Umbilical cord (tissue), 2 donors: ENCODE measurements around the gene PSME4. TPM values are rescaled to one million over a fixed set of nuclear protein-coding genes. Genes with fewer than 3 reads are reported as not detected.
"Not testable (repeated sequence)": the region's sequence is repeated elsewhere in the genome, so short reads cannot be mapped to it uniquely, and the experiment has no call there.

Experiments
- DNase-seq: peaks from one replicate; pipeline ENCODE4 v3.0.0-alpha.2; 2015; ENCODE audit warnings: low spot score
- total RNA-seq: library from RNA; depleted of rRNA; stranded (reverse); fragments of >200 nt; gene quantifications from one replicate; pipeline ENCODE4 v1.2.3, GENCODE V29; 2014; ENCODE audit warnings: low replicate concordance; ENCODE audit not compliant: insufficient read depth

Gene PSME4
- total RNA-seq, 1 donor from 2014 or later = 44.8 TPM

DNA sequence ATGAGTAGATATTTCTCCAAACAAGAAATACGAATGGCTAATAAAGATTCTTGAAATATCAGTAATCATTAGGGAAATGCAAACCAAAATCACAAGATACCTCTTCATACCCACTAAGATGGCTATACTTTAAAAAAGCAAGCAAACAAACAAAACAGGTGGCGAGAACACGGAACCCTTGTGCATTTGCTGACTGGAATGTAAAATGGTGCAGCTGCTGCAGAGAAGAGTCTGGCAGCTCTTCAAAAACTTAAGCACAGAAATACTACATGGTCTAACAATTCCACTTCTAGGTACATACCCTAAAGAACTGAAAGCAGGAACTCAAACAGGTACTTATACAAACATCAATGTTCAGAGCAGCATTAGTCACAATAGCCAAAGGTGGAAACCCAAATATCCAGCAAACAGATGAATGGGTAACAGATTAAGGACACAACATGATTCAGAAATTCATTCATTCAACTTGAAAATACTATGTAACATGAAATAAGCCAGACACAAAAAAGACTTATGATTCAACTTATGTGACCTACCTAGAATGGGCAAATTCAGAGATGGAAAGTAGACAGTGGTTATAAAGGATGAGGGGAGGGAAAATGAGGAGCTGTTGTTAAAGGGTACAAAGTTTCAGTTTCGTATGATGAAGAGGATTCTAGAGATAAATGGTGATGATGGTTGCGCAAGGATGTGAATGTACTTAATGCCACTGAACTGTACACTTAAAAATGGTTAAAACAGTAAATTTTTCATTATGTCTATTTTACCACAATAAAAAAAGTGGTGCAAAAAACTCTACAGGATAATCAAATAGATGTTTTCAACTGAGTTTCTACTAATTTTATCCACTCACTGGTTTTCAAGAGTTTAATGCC is 84.2 kb downstream of the PSME4 start:
- no peak for DNase-seq

DNA sequence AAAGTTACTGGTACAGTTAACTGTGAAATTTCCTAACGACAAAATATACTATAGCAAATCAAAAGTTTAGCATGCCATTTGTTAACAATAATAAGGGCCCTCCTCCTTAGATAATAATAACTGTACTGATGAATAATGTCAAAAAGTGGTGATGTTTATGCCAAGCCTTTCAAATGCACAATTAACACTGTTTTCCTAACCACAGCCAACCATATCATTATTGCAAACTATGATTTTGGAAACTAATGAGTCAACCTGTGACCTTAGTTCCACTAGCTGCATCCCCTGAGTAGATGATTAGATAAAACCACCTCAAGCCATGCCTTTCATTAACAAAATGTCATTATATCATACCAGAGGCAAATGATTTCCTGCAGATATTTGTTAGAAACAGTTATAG is 85.9 kb downstream of the PSME4 start:
- DNase-seq = no peak

DNA sequence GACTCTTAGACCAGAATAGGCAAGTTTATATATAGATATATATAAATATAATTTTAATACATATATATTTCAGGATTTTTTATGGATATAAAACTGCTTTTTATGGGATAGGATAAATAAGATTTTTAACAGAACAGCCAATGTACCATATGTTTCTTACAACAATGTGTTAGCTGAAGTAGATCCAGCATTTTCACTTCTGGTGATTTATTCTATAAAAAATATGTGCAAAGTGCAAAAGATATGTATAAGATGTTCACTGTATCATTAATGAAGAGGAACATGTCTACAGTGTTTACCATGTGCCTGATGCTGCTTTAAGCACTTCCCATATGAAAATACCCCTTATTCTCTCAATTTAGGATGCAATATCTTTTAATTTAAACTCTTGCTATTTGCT is 88.8 kb downstream of the PSME4 start:
- no peak for DNase-seq

DNA sequence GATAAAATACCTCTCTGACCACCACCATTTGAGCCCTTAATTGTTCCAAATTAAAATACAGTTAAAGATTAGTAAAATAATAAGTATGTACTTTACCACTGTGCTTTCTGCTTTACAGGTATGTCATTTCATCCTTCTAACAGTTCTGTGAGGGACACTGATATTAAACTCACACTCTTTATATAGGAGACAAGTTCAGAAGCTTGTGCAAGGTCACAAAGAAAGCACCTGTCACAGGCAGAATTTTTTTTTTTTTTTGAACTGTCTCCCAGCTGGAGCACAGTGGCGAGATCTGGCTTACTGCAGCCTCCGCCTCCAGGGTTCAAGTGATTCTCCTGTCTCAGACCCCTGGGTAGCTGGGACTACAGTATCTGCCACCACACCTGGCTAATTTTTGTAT is 89.4 kb downstream of the PSME4 start:
- no peak for DNase-seq

DNA sequence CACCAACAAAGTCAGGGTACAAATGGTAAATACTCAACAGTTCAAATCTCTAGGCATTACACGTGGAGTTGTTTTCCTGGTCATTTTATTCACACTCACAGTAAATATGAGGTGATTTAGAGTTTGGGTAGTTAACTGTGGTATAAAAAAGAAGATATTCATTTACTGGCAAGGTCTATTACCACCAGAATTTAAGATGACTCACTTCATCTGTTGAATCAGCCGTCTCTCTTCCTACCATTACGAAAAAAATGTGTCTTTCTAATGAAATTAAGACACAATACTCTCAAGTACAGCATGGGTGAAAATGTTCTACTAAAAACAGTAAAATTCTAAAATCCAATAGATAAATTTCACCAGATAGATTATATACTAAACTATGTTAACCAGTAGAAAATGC is 90.0 kb downstream of the PSME4 start:
- DNase-seq = no peak

DNA sequence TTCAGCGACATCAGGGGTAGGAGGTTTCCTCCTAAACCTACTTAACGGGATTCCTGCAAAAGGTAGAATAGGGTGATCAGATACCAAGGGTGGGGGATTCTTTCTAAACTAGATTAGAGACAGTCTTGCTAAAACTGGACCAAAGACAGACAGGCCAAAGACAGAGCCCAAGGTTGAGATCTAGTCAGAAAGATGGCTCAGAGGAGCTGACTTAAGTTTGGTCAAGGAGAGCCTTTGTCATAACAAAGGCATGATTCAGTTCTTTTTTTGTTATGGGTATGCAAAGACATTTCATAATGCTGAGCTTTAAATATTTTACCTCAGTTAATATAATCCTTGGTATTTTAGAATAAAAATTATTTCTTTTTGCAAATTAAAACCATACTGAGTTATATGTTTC is 93.2 kb downstream of the PSME4 start:
- DNase-seq = no peak

DNA sequence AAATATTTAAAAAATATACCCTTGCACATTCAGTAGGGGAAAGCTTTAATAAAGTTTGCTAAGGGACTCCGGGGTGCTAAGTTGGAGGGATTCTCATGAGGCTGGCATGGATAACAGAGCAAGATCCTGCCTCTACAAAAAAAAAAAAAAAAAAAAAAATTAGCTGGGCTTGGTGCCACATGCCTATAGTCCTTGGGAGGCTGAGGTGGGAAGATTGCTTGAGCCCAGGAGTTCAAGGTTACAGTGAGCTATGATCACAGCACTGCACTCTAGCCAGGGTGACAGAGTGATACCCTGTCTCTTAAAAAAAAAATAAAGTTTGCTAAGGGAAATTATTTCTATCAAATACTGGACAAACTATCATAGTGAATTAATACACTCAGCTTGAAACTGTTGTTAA is 93.7 kb downstream of the PSME4 start:
- no peak for DNase-seq

DNA sequence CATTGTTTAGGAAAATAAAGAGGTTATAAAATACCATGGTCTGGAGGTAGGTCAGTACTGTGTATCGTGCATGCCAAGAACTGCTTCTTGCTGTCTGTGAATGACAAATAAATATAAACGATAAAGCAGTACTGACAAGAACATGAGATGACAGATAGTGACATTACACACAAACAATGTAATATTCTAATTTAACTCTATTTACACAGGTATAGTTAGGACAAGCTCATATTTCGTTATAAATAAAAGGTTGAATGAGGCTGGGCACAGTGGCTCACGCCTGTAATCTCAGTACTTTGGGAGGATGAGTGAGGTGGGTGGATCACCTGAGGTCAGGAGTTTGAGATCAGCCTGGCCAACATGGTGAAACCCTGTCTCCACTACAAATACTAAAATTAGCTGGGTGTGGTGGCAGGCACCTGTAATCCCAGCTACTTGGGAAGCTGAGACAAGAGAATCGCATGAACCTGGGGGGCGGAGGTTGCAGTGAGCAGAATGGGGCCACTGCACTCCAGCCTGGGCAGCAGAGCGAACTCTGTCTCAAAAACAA is 96.3 kb downstream of the PSME4 start:
- no peak for DNase-seq

DNA sequence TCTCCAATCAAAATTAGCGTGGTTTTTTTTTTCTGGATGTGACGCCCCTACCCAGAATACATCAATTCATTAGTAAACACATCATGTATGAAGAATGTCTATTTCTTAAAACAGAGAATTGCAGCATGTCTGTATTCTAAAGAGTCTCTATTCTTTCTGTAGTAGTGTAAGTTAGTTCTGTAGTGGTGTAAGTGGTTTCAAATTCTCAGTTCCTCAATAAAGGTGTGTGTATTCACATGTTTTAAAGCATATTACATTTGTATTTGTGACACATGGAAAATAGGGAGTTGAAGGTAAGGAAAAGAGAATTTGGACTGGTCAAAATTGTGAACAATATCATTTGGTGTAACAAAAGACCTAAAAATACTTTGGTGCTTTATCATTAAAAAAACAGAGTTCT is 103.0 kb downstream of the PSME4 start:
- no peak for DNase-seq

DNA sequence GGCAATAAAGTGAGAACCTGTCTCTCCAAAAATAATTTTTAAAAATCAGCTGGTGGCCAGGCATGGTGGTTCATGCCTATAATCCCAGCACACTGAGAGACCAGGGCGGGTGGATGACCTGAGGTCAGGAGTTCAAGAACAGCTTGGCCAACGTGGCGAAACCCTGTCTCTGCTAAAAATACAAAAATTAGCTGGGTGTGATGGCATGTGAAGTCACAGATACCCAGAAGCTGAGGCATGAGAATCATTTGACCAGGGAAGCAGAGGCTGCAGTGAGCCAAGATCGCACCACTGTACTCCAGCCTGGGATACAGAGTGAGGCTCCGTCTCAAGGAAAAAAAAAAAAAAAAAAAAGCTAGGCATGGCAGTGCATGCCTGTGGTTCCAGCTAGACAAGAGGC is 103.6 kb downstream of the PSME4 start:
- DNase-seq = no peak

DNA sequence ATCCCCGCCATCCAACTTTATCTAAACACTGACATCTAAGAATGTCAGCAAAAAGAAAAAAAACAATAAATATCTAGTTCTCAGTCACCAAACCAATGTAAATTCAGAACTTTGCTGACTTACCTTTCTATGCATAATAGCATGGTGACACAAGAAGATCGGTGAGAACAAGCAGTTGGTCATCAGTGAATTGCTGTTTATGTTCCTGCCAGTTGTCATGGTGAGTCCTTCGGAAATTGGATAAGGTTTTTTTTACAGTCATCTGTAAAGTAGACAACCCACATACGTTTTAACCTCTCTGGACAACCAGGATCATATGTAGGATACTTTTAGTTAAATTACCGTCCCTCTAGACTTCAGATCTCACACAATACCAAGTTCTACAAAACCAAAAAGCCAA is 104.8 kb downstream of the PSME4 start:
- no peak for DNase-seq

DNA sequence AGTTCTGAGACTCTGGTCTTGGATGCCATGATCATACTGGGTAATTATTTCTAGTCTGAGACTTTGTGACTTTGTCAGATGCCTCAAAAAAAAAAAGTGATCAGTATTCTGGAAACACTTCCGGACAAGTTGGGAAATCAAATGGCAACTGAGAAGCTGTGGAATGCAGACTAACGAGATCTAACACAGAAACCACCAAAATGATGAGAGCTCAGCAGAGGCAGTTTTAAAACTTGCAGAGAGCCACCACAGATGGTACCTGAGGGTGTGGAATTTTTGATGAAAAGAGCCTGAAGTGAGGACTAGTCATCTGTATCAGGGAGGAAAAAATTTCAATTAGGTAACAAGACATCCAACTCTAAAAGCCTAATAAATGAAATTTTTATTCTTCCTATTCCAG is 105.5 kb downstream of the PSME4 start:
- DNase-seq = no peak

DNA sequence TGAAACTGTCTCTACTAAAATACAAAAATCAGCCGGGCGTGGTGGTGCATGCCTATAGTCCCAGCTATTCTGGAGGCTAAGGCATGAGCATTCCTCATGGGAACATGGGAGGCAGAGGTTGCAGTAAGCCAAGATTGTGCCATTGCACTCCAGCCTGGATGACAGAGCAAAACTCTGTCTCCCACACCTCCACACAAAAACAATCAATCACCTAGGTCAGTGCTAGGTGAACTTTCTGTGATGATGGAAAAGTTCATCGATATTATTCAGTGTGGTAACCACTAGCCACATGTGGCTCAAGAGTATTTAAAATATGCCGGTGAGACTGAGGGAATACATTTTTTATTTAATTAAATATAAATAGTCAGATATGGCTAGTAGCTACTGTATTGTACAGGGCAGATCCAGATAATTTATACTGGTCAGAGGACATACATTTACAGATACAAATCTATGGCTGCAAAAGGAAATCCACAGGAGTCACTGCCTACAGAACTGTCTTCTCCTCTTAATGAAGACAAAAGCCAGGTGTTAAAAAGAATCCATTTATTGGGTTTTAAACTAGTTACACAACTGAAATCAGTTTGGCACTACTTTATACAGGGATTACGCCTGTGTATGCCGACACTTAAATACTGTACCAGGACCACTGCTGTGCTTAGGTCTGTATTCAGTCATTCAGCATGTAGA is 107.1 kb downstream of the PSME4 start:
- no peak for DNase-seq

DNA sequence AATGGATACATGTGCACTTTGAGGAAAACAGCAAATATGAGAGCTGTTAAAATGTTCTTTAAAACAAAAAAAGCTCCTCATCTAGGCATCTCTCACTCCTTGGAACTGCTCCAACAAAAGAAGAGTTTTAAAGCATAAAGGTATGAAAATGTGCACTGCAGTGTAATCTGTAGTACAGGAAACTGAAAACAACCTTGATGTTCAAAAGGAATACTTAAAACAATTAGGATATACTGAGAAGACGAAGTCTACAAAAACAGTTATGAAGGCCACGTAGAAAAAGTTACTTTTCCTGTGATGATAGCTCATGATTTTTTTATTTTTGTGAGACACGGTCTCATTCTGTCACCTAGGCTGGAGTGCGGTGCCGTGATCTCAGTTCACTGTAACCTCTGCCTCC is 109.0 kb downstream of the PSME4 start:
- DNase-seq = no peak

DNA sequence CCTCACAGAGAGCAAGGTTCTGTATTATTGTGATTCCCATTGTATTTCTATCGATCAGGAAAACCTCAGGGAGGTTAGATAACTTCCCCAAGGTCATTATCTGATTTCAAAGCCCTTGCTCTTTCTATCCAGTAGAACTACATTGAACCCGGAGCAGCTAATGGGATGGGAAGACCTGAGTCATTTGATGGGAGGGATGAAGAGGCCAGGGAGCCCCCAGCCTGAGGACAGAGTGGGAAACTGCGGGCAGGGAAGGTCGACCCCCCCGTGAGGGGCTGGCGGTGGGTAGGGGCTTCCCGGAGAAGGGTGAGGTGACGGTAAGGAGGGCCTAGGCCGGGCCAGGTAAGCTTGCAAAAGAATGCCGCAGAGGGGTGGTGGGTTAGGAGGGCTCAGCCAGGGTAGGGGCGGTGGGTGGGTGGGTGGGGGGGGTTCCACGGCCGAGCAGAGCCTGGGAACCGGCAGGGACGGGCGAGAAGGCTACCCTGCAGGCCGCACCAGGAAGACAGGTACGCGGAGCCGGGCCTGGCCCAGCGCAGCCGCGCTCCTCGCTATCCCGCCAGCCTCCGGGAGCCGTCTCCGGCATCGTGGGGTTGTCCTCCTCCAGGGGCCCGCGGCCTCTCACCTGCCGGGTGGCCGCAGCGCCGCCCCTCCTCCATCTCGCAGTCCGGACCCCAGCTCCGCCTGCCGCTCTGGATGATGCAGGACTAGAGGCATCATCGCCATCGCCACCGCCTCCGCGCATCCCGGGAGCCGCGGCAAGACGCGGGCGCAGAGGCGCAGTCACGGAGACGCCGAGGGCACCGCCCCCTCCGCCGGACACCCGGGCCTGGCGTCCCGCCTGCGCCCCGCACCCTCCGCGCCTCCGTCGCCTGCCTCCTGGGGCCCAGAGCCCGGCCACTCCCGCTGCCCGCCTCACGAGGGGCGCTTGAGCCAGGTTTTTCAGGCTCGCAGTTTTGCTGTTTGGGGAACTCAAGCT is 111.3 kb downstream of the PSME4 start, which contains the start of gene GPR75:
GPR75 (minus strand) TSS at position 762 of the 976 bp plus-strand sequence. CDS start 5,211 bp downstream, outside the sequence.
- DNase-seq = peak; percentile 32

DNA sequence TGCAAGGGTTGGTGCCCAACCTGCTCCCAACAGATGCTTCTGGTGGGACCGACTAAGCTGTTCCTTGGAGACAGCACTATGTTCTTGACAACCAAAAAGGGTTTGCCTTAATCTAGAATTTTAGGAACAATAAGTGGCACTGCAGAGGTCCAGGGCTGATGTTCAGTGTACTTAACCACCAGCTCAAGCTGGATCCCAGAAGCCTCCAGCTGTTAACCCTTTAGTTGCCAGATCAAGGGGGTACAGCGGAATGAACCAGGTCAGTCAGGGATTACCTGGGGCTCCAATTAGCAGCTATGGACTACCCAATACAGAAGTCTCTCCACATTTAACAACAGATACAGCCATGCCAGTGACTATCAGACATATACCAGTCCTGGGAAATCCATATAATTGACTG is 114.5 kb downstream of the PSME4 start:
- DNase-seq = no peak

DNA sequence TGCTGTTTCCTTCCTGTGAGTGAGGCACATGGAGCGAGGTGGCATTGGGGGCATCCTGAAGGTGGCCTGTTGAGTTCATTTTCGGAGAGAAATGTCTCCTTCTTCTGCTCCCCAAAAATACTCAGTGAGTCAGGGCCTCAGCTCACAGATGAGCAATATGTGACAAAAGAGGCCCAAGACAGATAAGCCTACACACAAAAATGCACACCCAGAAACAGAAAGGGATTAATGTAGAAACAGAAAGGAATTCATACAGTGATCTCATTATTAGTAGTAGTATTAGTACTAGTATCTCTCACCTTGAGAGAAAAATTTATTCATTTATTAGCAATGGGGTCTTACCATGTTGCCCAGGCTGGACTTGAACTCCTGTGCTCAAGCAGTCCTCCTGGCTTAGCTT is 116.1 kb downstream of the PSME4 start:
- no peak for DNase-seq

DNA sequence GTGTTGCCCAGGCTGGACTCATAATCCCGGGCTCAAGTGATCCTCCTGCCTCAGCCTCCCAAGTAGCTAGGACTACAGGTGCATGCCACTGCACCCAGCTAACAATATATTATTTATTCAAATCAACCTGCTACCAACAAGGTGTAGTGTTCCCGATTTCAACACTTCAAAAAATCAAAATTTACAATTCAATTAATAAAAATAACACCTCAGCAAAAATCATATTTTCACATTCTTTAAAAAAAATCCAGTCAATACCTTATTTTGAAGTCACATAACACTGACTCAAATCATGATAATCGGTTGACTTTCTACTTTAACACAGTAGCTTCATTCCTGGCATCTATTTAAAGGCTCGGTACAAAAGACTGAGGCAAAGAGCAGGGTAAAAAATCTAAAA is 118.3 kb downstream of the PSME4 start:
- no peak for DNase-seq

DNA sequence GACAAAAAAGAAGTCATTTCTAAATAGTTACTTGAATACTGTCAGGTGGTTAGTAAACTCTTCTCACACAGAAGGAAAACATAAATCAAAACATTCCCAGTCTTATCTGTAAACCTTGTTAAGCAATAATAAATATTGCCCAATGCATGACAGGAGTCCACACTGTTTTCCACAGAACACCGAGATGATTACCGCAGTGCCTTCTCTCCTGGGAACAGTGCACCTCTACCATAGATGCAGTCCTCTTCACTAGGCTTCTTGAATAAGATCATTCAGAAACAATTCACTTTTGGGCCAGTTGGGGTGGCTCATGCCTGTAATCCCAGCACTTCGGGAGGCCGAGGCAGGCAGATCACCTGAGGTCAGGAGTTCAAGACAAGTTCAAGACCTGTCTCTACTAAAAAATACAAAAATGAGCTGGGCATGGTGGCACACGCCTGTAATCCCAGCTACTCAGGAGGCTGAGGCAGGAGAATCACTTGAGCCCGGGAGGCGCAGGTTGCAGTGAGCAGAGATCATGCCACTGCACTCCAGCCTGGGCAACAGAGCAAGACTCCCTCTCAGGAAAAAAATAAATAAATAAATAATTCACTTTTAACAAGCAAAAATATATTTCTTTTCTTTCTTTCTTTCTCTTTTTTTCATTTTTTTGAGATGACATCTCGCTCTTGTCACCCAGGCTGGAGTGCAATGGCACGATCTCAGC is 119.6 kb downstream of the PSME4 start:
- not testable (repeated sequence) for DNase-seq

DNA sequence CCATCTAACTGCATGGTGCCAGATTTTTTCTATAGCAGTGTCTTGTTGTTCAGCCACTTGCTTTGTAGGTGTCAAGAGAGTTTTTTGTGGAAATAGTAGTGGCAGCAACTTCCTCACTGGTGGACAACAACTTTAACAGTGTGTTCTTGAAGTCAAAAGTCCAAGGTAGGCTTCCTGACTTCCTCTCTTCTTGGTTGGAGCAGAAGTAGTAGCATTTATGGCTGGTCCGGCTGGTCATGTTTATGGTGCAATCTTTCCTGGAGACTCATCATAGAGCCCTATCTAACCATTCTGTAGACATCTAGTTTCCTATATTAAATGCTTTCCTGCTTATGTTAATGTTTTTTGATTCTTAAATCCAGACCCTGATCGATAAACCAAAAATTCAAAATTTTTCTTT is 122.7 kb downstream of the PSME4 start:
- DNase-seq = no peak

DNA sequence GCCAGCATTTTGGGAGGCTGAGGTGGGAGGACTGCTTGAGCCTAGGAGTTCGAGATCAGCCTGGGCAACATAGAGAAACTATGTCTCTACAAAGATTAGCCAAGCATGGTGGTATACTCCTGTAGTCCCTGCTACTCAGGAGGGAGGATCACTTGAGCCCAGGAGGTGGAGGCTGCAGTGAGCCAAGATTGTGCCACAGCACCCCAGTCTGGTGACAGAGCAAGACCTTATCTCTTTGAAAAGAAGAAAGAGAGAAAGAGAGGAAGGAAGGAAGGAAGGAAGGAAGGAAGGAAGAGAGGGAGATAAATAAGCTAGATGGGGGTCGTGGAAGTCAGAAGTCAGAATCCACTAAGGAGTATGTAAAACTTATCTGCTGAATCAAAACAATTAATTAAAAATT is 127.2 kb downstream of the PSME4 start:
- no peak for DNase-seq
